GM12865 (cell line): ENCODE results near the gene RIBC1.

Experiments used
- DNase-seq: peaks from one replicate; pipeline ENCODE4 v3.0.0; 2010; ENCODE audit warnings: low read depth
- H3K4me3 ChIP-seq: 2 replicates; pipeline ENCODE4 v1.5.1; 2011; ENCODE audit warnings: mild to moderate bottlenecking, low read depth, low read length, control low read depth
- CTCF ChIP-seq: IDR thresholded peaks from 2 replicates; pipeline ENCODE4 v1.5.1; 2011; ENCODE audit warnings: low read length, control low read depth, low read depth, inconsistent platforms; ENCODE audit not compliant: insufficient read depth; ENCODE audit errors: missing control alignments

Gene RIBC1

GRCh38 chrX:53433651-53434639, 11.3 kb downstream of the RIBC1 start, which contains the start of gene HSD17B10:
TSS of gene HSD17B10 (minus strand) at chrX:53434370. CDS start at chrX:53434345, 25 bp downstream.
- peak within 1 kb of the TSS; percentile 93 for H3K4me3 ChIP-seq
- DNase-seq, result peak; percentile 90
- TF ChIP-seq CTCF, result no peak

GRCh38 chrX:53435997-53436396, 13.3 kb downstream of the RIBC1 start:
- TF ChIP-seq CTCF, result peak; percentile 75
- peak; percentile 78 for DNase-seq

GRCh38 chrX:53437206-53437605, 14.5 kb downstream of the RIBC1 start:
- DNase-seq, result no peak
- H3K4me3 ChIP-seq, result no peak overlapping the region
- TF ChIP-seq CTCF, result no peak

More at GRCh38 chrX:53435997-53436396, 13.3 kb downstream of the RIBC1 start:
- H3K4me3 ChIP-seq, result no peak overlapping the region

- DNase-seq, result no peak
- TF ChIP-seq CTCF, result no peak
- H3K4me3 ChIP-seq, result no peak overlapping the region
Measured at GRCh38 chrX:53438174-53438831, 15.6 kb downstream of the RIBC1 start.

- no peak overlapping the region for H3K4me3 ChIP-seq
- TF ChIP-seq CTCF, result no peak
- DNase-seq, result no peak
Measured at GRCh38 chrX:53438832-53439230, 16.2 kb downstream of the RIBC1 start.

- no peak for TF ChIP-seq CTCF
- no peak for DNase-seq
- no peak overlapping the region for H3K4me3 ChIP-seq
Measured at GRCh38 chrX:53440101-53440500, 17.4 kb downstream of the RIBC1 start.
